ENCODE results near the gene PIGR. TPM values are rescaled to one million over a fixed set of nuclear protein-coding genes. Genes with fewer than 3 reads are reported as not detected.

The PIGR gene
- total and polyA plus RNA-seq, 2 donors from 2014 or later, result 187 to 841 TPM

- TF ChIP-seq CTCF (IDR thresholded peaks at IDR 0.05; ENCODE audit: borderline replicate concordance, extremely low read depth, insufficient read depth), result no peak
- no peaks in the 10 kb centered on the region for H3K36me3 ChIP-seq (ENCODE audit: control insufficient read depth in 2 of 3, insufficient read depth in 3 of 3, low read length in 3 of 3)
- no peak for DNase-seq
- H3K27me3 ChIP-seq (ENCODE audit: control insufficient read depth, insufficient read depth, low read length), result no peaks in the 10 kb centered on the region
- intact Hi-C loops (cut with DNase I), result no loop called here
- H3K9ac ChIP-seq (ENCODE audit: low read length in 3 of 3), result peak overlapping the region in 1 of 3 donors; percentile 52
- FAIRE-seq, result no peak
- peaks cover 7 to 53% (median 42%) of the 10 kb centered on the region in 3 donors for H3K4me1 ChIP-seq (ENCODE audit: control insufficient read depth in 2 of 3, insufficient read depth in 2 of 3, low read depth in 1 of 3, low read length in 3 of 3)
- no peak overlapping the region for H3K4me3 ChIP-seq (ENCODE audit: low read length in 3 of 3)
- H3K9me3 ChIP-seq (ENCODE audit: control insufficient read depth in 2 of 3, insufficient read depth in 1 of 3, low read length in 3 of 3), result peaks cover 0 to 5% (median 0%) of the 10 kb centered on the region in 3 donors
- peak overlapping the region; percentile 74 to 84 for H3K27ac ChIP-seq (ENCODE audit: low read depth in 2 of 2, low read length in 2 of 2)
These were observed 7.4 kb upstream of the PIGR start for GRCh38 chr1:206953626-206954025.

- intact Hi-C loops (cut with DNase I), result no loop called here
- Histone ChIP-seq H3K9ac (ENCODE audit: low read length in 3 of 3) (peak overlapping the region in 1 of 3 donors; percentile 52), H3K4me1 (ENCODE audit: control insufficient read depth in 2 of 3, insufficient read depth in 2 of 3, low read depth in 1 of 3, low read length in 3 of 3) (peaks cover 7 to 53% (median 42%) of the 10 kb centered on the region in 3 donors), H3K36me3 (ENCODE audit: control insufficient read depth in 2 of 3, insufficient read depth in 3 of 3, low read length in 3 of 3) (no peaks in the 10 kb centered on the region), H3K27ac (ENCODE audit: low read depth in 2 of 2, low read length in 2 of 2) (peak overlapping the region; percentile 74 to 84), H3K4me3 (ENCODE audit: low read length in 3 of 3) (no peak overlapping the region), H3K9me3 (ENCODE audit: control insufficient read depth in 2 of 3, insufficient read depth in 1 of 3, low read length in 3 of 3) (peaks cover 0 to 5% (median 0%) of the 10 kb centered on the region in 3 donors), H3K27me3 (ENCODE audit: control insufficient read depth, insufficient read depth, low read length) (no peaks in the 10 kb centered on the region)
- FAIRE-seq, result no peak
- DNase-seq, result peak in 1 of 5 donors; percentile 85
- no peak for TF ChIP-seq CTCF (IDR thresholded peaks at IDR 0.05; ENCODE audit: borderline replicate concordance, extremely low read depth, insufficient read depth)
These were observed 6.9 kb upstream of the PIGR start for GRCh38 chr1:206953126-206953525.

- TF ChIP-seq CTCF (IDR thresholded peaks at IDR 0.05; ENCODE audit: borderline replicate concordance, extremely low read depth, insufficient read depth), result no peak
- Histone ChIP-seq H3K4me3 (ENCODE audit: low read length in 3 of 3) (no peak overlapping the region), H3K4me1 (ENCODE audit: control insufficient read depth in 2 of 3, insufficient read depth in 2 of 3, low read depth in 1 of 3, low read length in 3 of 3) (peaks cover 7 to 53% (median 42%) of the 10 kb centered on the region in 3 donors), H3K27me3 (ENCODE audit: control insufficient read depth, insufficient read depth, low read length) (no peaks in the 10 kb centered on the region), H3K27ac (ENCODE audit: low read depth in 2 of 2, low read length in 2 of 2) (peak overlapping the region; percentile 84 to 86), H3K9me3 (ENCODE audit: control insufficient read depth in 2 of 3, insufficient read depth in 1 of 3, low read length in 3 of 3) (peaks cover 0 to 5% (median 0%) of the 10 kb centered on the region in 3 donors), H3K36me3 (ENCODE audit: control insufficient read depth in 2 of 3, insufficient read depth in 3 of 3, low read length in 3 of 3) (no peaks in the 10 kb centered on the region), H3K9ac (ENCODE audit: low read length in 3 of 3) (peak overlapping the region in 1 of 3 donors; percentile 38)
- intact Hi-C loops (cut with DNase I), result no loop called here
- no peak for FAIRE-seq
- no peak for DNase-seq
These were observed 5.9 kb upstream of the PIGR start for GRCh38 chr1:206952171-206952570.
